GM18526 (cell line): ENCODE results near the gene EIF3M.

Source experiments
- POLR2A ChIP-seq: IDR thresholded peaks from 3 replicates; pipeline ENCODE4 v1.6.1; 2011; ENCODE audit not compliant: insufficient read length; ENCODE audit errors: extremely low read depth

The EIF3M gene

GRCh38 chr11:32643526-32643925 lies 59.9 kb downstream of the EIF3M start:
- TF ChIP-seq POLR2A: no peak
